KMS-11 (cell line): ENCODE results near the gene TMEM235.

Experiments used
- H2AFZ ChIP-seq: fragments of 200-600 bp; sonication (generic); 2 replicates; pipeline ENCODE4 v1.6.1; 2016; ENCODE audit warnings: antibody characterized with exemption, mixed run types, low read depth
- H3K27ac ChIP-seq: fragments of 200-600 bp; sonication (generic); 2 replicates; pipeline ENCODE4 v1.6.1; 2016; ENCODE audit warnings: mild to moderate bottlenecking, mixed run types
- H3K27me3 ChIP-seq: fragments of 200-600 bp; sonication (generic); 2 replicates; pipeline ENCODE4 v1.6.1; 2017; ENCODE audit warnings: mild to moderate bottlenecking, low read depth, mixed run types, moderate library complexity; ENCODE audit not compliant: insufficient read depth
- H3K36me3 ChIP-seq: fragments of 200-600 bp; sonication (generic); 2 replicates; pipeline ENCODE4 v1.6.1; 2017; ENCODE audit warnings: mild to moderate bottlenecking, mixed run types; ENCODE audit not compliant: insufficient read depth
- H3K4me1 ChIP-seq: fragments of 200-600 bp; sonication (generic); 2 replicates; pipeline ENCODE4 v1.6.1; 2016; ENCODE audit warnings: mild to moderate bottlenecking, low read depth, mixed run types; ENCODE audit not compliant: poor library complexity, severe bottlenecking
- H3K4me2 ChIP-seq: fragments of 200-600 bp; sonication (generic); 2 replicates; pipeline ENCODE4 v1.7.0; 2016; ENCODE audit warnings: mild to moderate bottlenecking, mixed run types
- H3K4me3 ChIP-seq: fragments of 200-600 bp; sonication (generic); IDR thresholded peaks from 2 replicates; pipeline ENCODE4 v1.6.1; 2017; ENCODE audit warnings: low read depth, low read length, mixed read lengths; ENCODE audit not compliant: insufficient read depth
- H3K79me2 ChIP-seq: fragments of 200-600 bp; sonication (generic); 2 replicates; pipeline ENCODE4 v1.6.1; 2016; ENCODE audit warnings: low read depth, mixed run types; ENCODE audit not compliant: insufficient read depth
- H3K9ac ChIP-seq: fragments of 200-600 bp; sonication (generic); 2 replicates; pipeline ENCODE4 v1.6.1; 2016; ENCODE audit warnings: mild to moderate bottlenecking, mixed run types
- H4K20me1 ChIP-seq: fragments of 200-600 bp; sonication (generic); 2 replicates; pipeline ENCODE4 v1.6.1; 2016; ENCODE audit warnings: mild to moderate bottlenecking, mixed run types; ENCODE audit not compliant: insufficient read depth
- CTCF ChIP-seq: fragments of 200-600 bp; sonication (generic); conservative IDR thresholded peaks from 2 replicates; pipeline ENCODE4 v1.6.1; 2017; ENCODE audit warnings: low read depth, mild to moderate bottlenecking, antibody characterized with exemption, low read length, moderate library complexity, mixed read lengths

The TMEM235 gene

GRCh38 chr17:78230996-78231935 is at the start of gene TMEM235:
Gene TMEM235 (plus strand): TSS chr17:78231631. CDS start chr17:78232024, 393 bp downstream.
- TF ChIP-seq CTCF = no peak
- no peak within 1 kb of the TSS; the same call in 1 of the 2 replicates for H3K9ac ChIP-seq
- no peak within 1 kb of the TSS; the same call in 1 of the 2 replicates for H3K27ac ChIP-seq
- no peaks in the 10 kb centered on the region for H3K36me3 ChIP-seq
- no peaks in the 10 kb centered on the region for H3K79me2 ChIP-seq
- no peaks in the 10 kb centered on the region for H4K20me1 ChIP-seq
- H3K4me1 ChIP-seq = peaks cover 23% of the 10 kb centered on the region
- H3K27me3 ChIP-seq = no peaks in the 10 kb centered on the region
- H3K4me2 ChIP-seq = peak within 1 kb of the TSS; percentile 79
- H2AFZ ChIP-seq = peak within 1 kb of the TSS; percentile 75; the same call in 1 of the 2 replicates
- no peak within 1 kb of the TSS for H3K4me3 ChIP-seq

- H3K4me1 ChIP-seq = peaks cover 83% of the 10 kb centered on the region
- no peaks in the 10 kb centered on the region; the same call in 1 of the 2 replicates for H3K36me3 ChIP-seq
- H4K20me1 ChIP-seq = no peaks in the 10 kb centered on the region
- no peak overlapping the region for H3K9ac ChIP-seq
- H3K27me3 ChIP-seq = no peaks in the 10 kb centered on the region
- H3K4me3 ChIP-seq = no peak overlapping the region
- H3K79me2 ChIP-seq = peaks cover 70% of the 10 kb centered on the region
- no peak overlapping the region for H2AFZ ChIP-seq
- H3K27ac ChIP-seq = no peak overlapping the region; the same call in 1 of the 2 replicates
- peak overlapping the region; percentile 10; the same call in 1 of the 2 replicates for H3K4me2 ChIP-seq
- TF ChIP-seq CTCF = no peak
Observed at GRCh38 chr17:78182504-78182903, 48.9 kb upstream of the TMEM235 start.

- H2AFZ ChIP-seq = no peak overlapping the region
- no peaks in the 10 kb centered on the region for H3K27me3 ChIP-seq
- H3K9ac ChIP-seq = no peak overlapping the region
- no peak overlapping the region for H3K4me2 ChIP-seq
- peaks cover 85% of the 10 kb centered on the region for H3K4me1 ChIP-seq
- TF ChIP-seq CTCF = no peak
- no peaks in the 10 kb centered on the region for H4K20me1 ChIP-seq
- H3K36me3 ChIP-seq = no peaks in the 10 kb centered on the region
- no peak overlapping the region for H3K4me3 ChIP-seq
- no peak overlapping the region for H3K27ac ChIP-seq
- peaks cover 84% of the 10 kb centered on the region for H3K79me2 ChIP-seq
Observed at GRCh38 chr17:78183916-78184315, 47.5 kb upstream of the TMEM235 start.

- no peak overlapping the region for H3K9ac ChIP-seq
- peaks cover 86% of the 10 kb centered on the region for H3K79me2 ChIP-seq
- H3K4me3 ChIP-seq = no peak overlapping the region
Observed at GRCh38 chr17:78184351-78184750, 47.1 kb upstream of the TMEM235 start.

More at GRCh38 chr17:78184351-78184750, 47.1 kb upstream of the TMEM235 start:
- Histone ChIP-seq H3K4me2 (no peak overlapping the region), H3K27me3 (no peaks in the 10 kb centered on the region), H3K36me3 (no peaks in the 10 kb centered on the region), H3K27ac (no peak overlapping the region), H3K4me1 (peaks cover 85% of the 10 kb centered on the region), H2AFZ (no peak overlapping the region), H4K20me1 (no peaks in the 10 kb centered on the region)
- TF ChIP-seq CTCF = no peak
